Embryonic facial prominence (tissue), 1 donor: Measurements from ENCODE around the gene MAP1B.

ENCODE experiments used
- DNase-seq: peaks from one replicate; pipeline ENCODE4 v3.0.0-alpha.2; 2016; ENCODE audit errors: extremely low spot score

The MAP1B gene

DNA sequence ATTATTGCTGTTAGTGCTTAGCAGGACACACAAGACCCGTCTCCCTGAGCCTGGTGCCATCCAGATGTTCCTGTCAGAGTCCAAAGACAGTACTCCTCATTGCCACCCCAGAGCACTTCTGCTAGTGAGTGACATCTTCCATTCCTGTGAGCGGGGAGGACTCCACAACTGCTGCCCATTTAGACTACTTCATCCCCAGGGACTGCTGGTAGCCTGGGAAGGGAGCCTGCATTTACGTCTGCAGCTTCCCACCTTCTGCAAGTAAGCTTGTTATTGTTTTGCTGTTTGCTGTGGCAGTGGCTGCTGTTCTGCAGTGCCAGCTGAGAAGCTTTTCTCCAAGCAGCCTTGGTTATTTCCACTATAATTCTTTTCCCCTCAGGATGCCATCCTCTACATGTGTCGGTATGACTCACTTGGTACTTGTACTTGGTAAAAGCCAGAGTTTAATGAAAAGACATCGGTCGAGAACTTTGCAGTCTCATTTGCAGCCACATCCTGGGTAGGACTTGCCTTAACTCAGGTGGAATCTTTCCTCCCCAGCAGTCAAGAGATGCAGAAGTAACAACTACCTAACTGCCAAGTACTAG is 10.6 kb upstream of the MAP1B start:
- no peak for DNase-seq

DNA sequence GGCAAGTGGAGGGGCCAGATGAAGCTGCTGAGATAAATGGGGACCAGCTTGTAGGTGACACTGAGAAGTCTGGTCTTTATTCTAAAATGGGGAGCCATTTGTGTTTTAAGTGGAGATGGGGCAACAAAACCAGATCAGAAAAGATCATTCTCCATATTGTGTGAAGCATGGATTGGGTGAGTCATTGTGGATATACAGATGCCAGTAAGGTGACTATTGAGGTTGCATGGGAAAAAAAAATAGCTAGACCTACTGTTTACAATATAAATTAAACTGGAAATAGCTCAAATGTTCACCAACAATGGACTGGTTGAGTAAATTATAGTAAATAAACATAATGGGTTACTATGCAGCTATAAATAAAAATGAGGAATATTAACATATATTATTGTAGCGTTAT is 5.4 kb upstream of the MAP1B start:
- no peak for DNase-seq

DNA sequence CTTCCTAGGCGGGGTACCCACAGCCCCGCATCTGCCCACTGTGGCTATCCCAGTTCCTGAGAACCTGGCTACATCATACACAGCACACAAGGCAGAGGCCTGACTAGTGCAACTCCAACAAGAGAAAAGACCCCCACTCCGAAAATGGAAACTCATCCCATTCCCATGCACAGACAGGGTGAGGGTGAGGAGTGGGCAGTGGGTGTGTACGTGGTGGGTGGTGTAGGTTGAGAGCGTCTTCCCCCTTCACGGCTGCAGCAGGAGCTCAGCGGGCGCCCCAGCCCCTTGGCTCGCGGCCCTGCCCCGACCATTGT is 501 bp upstream of the MAP1B start:
- no peak for DNase-seq

DNA sequence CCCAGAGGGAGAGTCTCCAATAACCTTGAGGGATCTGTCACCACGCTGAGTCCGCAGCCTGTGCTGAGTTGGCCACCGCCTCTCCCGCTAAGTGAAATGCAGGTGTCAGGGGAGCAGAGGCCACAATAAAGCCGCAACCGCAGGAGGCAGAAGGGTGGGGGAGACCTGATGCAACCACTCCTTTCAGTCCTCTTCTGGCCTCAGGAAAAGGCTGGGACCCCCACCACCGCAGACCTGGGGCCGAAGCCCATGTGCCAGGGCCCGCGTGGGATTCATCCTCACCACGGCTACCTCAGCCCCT is 576 bp downstream of the MAP1B start:
- no peak for DNase-seq

DNA sequence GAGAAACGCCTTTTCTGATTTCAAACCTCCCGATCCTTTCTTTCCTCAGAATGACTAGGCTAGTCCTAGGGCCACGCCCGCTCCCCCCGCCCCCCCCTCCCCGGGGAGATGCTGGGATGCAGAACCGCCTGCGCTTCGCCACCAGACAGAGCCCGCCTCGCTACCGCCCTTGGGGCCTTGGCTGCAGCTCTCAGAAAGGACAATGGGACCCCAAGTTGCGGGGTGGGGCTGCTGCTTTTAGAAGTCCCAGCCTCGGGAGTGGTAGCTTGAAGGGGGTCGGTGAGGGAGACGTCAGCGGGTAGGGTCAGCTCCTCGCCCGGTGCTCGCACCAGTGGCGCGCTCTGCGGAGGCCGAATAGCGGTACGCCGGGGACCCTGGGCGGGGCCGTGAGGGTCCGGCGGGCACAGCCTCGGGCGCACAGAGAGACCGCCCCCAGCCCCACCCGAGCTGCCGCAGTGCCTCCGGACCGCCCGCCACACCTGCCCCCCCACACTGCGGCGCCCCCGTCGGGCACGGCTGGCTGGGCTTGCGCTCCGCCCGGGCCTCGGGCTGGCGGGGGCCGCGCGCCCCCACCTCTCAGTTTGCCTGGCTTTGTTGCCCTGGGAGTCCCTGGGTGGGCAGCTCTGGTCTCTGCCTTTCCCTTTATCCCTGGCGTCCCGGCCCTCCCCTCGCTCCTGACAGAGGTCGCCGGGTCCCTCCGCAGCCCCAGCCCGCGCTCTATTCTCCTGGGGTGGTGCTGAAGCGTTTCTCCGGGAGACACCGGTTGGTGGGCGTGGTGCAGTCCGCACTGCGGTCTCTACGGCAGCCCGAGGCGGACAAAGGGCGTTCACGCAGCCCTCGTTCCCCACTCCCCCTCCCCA is 1.2 kb downstream of the MAP1B start:
- no peak for DNase-seq

DNA sequence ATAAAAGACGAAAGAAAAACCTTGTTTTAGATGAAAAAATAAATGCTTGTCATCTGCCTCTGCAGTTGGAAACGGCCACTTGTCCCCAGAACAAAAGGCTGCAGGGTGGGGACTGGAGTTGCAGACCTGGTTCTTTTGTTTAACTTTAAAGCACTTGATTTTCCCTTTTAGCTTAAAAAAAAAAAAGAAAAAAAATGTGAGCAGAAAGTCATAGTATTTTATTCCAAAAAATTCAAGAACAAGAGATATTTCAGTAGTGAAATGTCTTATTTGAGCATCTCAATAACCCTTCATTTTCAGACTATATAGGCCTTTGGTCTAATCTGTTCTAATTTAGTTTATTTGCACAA is 1.8 kb downstream of the MAP1B start:
- DNase-seq: no peak

DNA sequence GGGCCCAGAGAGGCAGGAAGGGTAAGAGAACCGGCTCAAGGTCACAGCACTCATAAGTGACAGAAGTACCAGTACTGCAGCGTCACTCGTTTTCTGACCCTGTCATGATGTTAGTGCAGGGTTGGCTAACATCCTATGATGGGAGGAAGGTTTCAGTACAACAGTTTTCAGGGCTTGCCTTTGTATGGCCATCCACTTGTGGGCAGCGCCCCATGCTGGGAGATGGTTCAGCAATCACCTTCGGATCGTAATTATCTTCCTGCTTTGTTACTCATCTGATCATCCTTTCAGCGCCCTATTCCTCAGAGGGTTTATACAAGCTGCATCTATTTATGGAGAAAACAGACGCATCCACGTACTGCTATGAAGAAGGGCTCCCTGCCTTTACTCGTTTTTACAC is 2.4 kb downstream of the MAP1B start:
- no peak for DNase-seq

DNA sequence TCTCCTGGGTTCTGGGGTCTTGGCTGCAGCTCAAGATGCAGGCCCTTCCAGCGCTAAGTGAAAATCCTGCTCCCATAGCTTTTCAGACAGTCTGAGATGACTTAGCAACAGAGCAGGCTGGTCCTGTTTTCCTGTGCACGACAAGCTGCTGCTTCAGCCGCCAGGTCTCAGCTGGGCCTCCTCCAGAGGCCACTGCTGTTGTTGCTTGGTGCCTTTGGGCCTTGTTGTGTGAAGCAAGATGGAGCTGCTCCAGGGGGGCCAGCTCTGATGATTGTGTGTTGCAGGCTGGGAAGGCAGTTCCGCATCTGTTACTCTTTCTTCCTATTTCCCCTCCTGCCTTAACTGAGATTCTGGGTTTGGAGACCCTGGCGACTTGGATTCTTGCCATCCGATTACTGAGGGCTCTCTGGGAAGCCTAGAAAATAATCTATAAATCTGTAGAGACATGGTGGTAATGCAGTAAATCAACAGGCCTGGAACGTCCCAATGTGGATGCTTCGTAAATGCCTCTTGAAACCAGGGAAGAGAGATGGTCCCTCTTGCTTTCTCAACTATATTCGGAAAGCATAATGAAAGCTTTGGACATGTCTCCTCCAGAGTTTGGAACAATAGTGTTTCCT is 3.2 kb downstream of the MAP1B start:
- no peak for DNase-seq

DNA sequence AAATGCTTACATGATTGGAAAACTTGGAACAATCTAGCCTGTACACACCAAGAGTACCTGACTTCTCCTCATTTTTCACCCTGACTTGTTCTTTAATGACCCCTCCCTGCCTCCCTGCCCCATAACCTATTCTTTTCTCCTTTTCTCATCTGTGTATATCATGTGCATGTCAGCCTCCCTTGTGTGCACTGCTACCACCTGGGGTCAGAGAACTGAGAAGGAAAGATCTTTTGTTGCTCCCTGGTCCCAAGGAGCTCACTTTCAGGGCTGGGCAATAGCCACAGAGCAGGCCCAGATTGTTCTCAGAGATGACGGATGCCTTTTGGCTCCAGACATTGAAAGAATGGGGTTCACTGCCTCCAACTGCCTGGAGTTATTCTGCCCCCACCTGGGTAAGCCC is 5.1 kb downstream of the MAP1B start:
- DNase-seq: no peak

DNA sequence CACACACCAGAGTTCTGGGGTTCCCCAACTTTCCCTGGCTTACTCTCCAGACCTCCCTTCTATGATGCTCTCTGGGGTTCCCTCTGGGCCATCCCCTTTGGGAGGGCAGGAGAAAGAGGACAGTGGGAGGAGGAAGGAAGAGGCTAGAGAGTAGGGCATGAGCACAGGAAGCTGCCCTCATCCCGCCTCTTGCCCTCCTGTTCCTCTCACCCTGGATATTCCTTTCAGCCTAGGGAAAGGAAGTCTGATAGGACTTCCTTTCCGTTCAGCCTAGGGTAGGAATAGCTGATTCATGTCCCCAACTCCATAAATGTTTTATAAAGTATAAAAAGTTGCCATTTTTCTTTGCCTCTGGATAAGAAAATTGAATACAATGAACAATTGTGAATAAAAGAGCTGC is 7.4 kb downstream of the MAP1B start:
- DNase-seq: no peak

DNA sequence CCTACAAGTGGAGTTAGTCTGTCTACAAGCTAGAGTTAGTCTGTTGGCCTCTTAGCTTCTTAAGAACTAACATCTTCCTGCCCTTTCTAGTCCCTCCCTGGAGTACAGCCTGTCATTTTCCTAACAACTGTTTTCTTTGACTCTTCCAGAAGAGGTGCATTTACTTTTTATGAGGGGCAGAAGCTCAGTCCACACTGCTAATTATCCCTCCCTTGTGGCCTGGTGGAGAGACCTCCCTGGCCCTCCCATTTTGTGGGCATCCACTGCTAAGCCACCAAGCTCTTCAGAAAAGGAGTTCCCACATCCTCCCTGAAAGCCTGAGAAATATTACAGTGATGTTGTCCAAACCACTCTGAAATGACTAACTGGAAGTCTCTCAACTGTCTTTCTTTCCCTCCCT is 8.0 kb downstream of the MAP1B start:
- no peak for DNase-seq

DNA sequence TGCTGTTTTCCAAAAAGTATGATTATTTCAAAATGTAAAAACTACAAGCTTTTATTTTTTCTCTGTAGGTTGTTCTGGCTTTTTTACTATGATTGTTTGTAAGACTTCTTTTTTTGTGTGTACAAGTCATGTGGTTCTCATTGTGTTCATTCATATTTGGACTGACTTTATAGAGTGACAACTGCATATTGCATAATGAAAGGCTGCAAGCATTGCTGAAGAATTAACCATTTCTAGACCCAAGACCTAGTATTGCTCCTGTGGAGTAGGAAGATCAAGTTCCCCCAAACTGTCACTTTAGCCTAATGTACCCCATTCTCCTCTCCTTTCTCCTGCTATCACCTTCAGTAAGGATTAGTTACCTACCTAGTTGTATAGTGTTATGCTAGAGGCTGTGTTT is 10.0 kb downstream of the MAP1B start:
- DNase-seq: no peak

DNA sequence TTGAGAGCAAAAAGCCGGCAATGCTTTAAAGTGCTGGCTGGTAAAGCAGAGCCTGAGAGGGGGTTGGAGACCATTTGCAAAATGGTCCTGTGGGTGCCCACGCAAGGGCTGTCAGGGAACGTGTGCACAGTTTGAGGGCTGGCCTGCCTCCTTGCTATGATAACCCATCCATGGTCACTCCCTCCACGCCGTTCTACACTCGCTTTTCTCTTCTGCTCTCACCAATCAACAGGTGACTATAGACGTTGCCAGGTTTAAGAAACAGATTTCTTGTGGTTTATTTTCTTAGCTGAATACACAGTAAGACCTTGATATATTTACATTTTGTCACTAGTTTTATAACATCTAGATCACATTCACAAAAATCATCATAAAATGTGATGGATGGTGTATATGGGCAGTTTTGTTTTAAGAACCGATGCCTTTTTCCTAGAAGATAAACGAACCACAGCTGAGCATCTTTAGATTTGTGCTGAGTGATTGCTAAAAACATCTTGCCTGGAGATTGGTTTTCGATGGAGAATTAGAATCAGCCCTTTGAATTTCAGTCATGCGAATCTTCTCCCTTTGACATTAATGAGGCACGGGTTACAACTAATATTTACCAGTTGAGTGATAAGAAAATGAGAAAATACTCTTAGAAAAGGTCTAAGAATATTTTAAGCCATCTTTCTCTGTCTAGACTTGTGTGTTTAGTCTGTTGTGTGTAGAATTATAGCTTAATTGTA is 13.9 kb downstream of the MAP1B start:
- no peak for DNase-seq

DNA sequence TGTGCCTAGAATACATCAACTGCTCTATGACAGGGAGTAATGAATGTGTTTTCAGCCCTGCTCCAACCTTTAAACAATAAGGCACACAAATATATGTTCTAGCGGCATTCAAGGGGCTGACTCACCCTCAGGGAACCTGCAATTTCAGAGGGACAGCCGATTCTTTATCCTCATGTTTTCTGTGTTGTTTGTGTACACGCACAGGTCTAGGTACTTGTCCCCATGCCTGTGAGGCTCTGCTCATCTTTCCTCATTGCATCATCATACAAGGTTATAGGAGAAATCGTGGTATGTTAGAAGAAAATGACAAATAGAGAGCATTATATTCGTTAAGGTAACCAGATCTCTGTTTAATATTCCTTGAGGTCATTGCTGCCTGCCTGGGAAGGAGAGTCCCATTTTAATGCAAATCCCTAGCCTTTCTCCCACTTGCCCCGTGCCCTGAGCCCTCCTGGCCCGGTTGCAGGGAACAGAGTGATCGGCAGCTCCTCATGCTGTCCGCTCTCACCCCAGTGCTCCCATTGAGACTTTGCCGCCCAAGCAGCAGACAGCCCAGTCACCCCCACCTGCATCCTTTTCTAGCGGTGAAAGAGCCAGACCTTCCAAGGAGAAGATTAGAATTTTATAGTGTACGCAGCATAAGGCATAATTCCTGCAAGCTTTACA is 14.6 kb downstream of the MAP1B start:
- DNase-seq: no peak

DNA sequence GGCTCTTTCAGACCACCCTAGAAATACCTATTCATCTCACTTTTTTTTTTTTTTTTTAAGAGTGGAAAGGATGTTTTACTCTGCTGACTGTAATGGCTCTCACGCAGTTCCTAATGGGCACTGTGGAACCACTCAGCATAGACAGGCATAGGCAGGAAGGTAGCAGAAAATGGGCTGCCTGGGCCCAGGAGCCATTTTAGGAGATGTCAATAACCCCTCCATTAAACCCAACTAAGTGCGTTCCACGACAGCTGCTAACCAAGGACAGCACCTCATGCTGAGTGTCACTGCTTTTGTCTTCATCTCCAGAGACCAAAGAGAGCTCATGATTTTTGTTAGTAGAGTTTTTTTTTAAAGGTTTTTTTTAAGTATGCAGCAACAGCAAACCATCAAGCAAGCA is 15.3 kb downstream of the MAP1B start:
- DNase-seq: no peak

DNA sequence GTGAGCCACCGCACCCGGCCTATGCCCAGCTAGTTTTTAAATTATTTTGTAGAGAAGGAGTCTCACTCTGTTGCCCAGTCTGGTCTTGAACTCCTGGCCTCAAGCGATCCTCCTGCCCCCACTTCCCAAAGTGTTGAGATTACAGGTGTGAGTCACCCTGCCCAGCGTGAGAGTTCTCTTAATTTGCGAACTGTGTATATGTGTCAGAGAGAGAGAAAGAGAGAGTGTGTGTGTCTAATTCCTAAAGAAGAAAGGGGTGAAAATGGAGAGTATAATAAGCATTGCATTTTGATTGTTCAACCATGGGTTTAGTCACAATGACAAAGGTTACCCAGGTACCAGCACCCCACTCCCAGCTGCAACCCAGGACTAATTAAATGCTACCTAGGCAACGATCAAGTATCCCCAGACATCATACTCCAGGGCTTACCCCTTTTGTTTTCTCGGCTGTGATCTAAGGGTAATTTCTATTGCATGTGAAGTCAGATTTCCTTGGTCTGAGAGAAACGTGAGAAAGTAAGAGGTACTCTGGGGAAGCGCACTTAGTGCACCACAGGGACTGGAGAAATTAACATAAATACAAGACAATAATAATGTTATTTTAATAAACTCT is 16.6 kb downstream of the MAP1B start:
- no peak for DNase-seq

DNA sequence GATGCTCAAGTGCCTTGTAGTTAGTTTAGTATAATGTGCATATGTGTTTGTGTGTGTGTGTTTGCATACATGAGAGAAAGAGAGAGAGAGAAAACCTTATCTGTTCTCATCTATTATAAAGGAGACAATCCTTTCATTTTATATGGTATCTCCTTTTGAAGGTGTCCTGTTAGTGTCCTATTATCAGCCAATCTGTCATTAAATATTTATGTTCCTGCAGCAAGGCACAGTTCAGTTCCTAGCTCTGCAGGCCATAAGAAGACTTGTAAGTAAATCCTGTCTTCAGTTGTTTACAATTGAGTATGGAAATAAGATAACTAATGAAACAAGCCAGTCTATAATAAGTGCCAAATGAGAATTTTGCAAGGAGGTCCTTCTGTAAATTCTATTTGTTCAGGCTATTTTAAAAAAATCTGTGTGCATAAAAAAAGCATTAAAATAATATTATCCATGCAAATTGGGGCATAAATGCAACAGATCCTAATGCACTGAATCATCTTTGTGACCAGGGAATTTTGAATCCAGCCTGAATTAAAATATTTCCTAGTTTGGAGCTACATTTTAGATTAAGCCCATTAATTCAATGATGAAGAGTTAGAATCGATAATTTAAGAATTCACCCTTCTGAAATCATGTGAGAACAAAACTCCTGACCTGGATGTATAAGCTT is 18.1 kb downstream of the MAP1B start:
- DNase-seq: no peak

DNA sequence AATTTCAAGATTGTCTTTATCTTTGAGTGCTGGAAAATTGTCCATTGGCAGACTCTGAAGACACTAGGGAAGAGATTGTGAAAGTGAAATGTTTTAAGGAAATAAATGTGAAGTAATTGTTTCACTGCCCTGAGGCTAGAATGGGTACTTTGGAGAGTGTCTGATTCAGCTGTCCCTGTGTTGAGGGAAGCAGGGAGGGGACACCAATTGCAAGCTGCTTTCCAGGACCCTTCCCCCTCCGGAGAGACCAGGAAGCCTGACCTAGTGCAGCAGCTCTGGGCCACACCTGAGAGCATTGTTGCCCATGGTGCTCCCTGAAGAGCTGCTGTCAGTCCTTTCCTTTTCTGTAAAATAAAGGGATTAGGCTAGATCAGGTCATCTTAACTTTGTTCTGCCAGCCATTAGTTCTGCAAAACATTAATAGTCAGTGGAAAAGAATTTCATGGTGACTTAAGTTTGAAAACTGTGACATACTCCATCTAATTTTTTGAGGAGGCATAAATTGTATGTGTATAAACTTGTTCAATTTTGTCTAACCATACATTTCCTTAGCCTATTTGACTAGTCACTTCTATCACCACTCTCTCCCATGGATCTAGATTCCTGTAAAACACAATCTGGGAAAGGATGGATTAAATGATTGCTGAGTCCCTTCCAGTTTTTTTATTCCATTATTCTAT is 18.8 kb downstream of the MAP1B start:
- no peak for DNase-seq

DNA sequence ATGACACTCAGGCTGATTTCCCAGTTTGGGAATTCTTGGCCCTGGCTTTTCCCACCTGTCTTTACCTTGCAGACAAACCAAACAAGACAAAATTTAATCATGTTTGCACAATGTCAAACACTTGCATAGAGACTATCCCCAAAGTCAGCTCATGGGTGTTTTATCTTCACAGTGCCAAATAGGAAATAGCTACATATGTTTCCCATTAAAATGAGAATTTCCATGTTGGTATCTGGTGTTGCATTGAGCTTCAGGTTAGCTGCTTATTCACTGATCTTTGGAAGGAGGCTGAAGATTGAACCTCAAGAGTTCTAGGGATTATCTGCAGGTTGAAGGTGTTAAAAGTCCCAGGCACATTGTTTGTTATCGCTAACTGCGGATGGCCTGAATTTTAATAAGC is 19.5 kb downstream of the MAP1B start:
- DNase-seq: no peak

DNA sequence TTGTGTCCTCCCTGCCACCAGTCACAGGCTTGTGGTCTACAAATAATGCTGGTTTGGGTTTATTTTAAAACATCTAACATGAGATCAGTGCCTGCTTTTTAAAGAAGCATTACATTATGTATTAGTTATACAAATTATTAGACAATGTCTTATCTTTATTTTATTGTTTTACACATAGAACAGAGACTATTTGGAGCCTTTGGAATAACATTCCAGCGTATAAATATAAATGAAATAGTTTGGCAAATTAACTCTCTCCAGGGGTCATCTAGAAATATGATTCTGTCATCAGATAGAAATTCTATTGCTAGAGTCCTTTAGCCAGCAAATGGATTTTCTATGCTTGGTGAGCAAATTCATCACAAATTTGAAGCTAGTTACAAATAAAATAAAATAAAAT is 22.4 kb downstream of the MAP1B start:
- no peak for DNase-seq

DNA sequence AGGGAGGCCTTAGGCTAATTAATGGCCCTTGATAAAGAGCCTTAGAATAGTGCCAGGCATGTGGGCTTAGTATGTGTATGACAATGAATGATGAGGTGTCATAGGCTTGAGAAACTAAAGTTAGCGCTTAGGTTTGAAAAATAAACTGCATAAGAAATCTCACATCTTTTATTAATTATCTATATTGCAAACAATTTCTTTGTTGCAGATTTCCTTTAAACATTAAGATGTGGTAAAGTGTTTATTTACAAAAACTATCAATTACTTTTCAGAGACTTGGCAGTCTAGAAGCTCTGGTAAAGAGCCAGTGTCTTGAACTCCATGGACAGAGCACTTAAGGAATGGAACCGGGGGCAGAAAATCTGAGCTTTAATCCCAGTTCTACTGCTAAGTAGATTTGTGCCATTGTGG is 23.1 kb downstream of the MAP1B start:
- DNase-seq: no peak
